Mesenchymal stem cell (in vitro differentiated cells and primary cell): ENCODE data around the gene DMD.

Experiments used
- DNase-seq: peaks from one replicate; pipeline ENCODE4 v3.0.0-alpha.2; 2013
- H2AFZ ChIP-seq: one replicate; pipeline ENCODE4 v1.6.1; 2013; ENCODE audit warnings: low read depth, mild to moderate bottlenecking, control low read depth, inconsistent platforms, low read length, moderate library complexity
- H2AK5ac ChIP-seq: 2 replicates; pipeline ENCODE4 v1.6.1; 2013; ENCODE audit warnings: low read length, moderate library complexity, mild to moderate bottlenecking, inconsistent platforms; ENCODE audit not compliant: severe bottlenecking
- H2BK120ac ChIP-seq: one replicate; pipeline ENCODE4 v1.6.1; 2013; ENCODE audit warnings: low read depth, mild to moderate bottlenecking, inconsistent platforms, low read length, moderate library complexity
- H2BK12ac ChIP-seq, 2 experiments: one replicate each; pipeline ENCODE4 v1.6.1; 2013; ENCODE audit warnings: inconsistent platforms in 2 of 2, low read length in 2 of 2, mild to moderate bottlenecking in 2 of 2, moderate library complexity in 2 of 2, control low read depth in 1 of 2
- H2BK15ac ChIP-seq: one replicate; pipeline ENCODE4 v1.6.1; 2013; ENCODE audit warnings: mild to moderate bottlenecking, low read depth, inconsistent platforms; ENCODE audit not compliant: poor library complexity, severe bottlenecking
- H2BK5ac ChIP-seq: 2 replicates; pipeline ENCODE4 v1.6.1; 2013; ENCODE audit warnings: low read depth, mild to moderate bottlenecking, low read length, control low read depth, inconsistent platforms; ENCODE audit not compliant: poor library complexity, severe bottlenecking
- H3K14ac ChIP-seq, 2 experiments: one replicate each; pipeline ENCODE4 v1.6.1; 2013; ENCODE audit warnings: inconsistent platforms in 2 of 2, low read length in 2 of 2, control low read depth in 1 of 2, mild to moderate bottlenecking in 1 of 2, moderate library complexity in 1 of 2
- H3K18ac ChIP-seq, 2 experiments: one replicate each; pipeline ENCODE4 v1.6.1; 2013; ENCODE audit warnings: inconsistent platforms in 2 of 2, low read length in 2 of 2, control low read depth in 1 of 2, low read depth in 1 of 2, mild to moderate bottlenecking in 1 of 2
- H3K23ac ChIP-seq, 2 experiments: one replicate each; pipeline ENCODE4 v1.6.1; 2013; ENCODE audit warnings: inconsistent platforms in 2 of 2, low read length in 2 of 2, mild to moderate bottlenecking in 2 of 2, moderate library complexity in 2 of 2, control low read depth in 1 of 2
- H3K27ac ChIP-seq: 2 replicates; pipeline ENCODE4 v1.5.1; 2013; ENCODE audit warnings: mild to moderate bottlenecking, moderate library complexity, low read length, control low read depth, inconsistent platforms; ENCODE audit not compliant: poor library complexity, severe bottlenecking
- H3K27me3 ChIP-seq, 2 experiments: 2 replicates each; pipeline versions ENCODE4 v1.6.1 to v1.7.0; 2013; ENCODE audit warnings: low read length in 2 of 2, mild to moderate bottlenecking in 2 of 2, moderate library complexity in 2 of 2, control low read depth in 1 of 2, inconsistent platforms in 1 of 2; ENCODE audit not compliant: control insufficient read depth in 1 of 2, insufficient read depth in 1 of 2
- H3K36me3 ChIP-seq, 2 experiments: 2 replicates each; pipeline versions ENCODE4 v1.6.1 to v1.7.0; 2013; ENCODE audit warnings: low read length in 2 of 2, control low read depth in 1 of 2, inconsistent platforms in 1 of 2, low read depth in 1 of 2, mild to moderate bottlenecking in 1 of 2; ENCODE audit not compliant: insufficient read depth in 2 of 2, control insufficient read depth in 1 of 2
- H3K4ac ChIP-seq, 2 experiments: one replicate each; pipeline ENCODE4 v1.6.1; 2013; ENCODE audit warnings: inconsistent platforms in 2 of 2, low read length in 2 of 2, mild to moderate bottlenecking in 2 of 2, moderate library complexity in 2 of 2, control low read depth in 1 of 2, low read depth in 1 of 2
- H3K4me1 ChIP-seq: 2 replicates; pipeline ENCODE4 v1.6.1; 2013; ENCODE audit warnings: low read depth, low read length, control low read depth; ENCODE audit not compliant: control insufficient read depth, insufficient read depth
- H3K4me2 ChIP-seq: 2 replicates; pipeline ENCODE4 v1.6.1; 2013; ENCODE audit warnings: low read length, mild to moderate bottlenecking, inconsistent platforms; ENCODE audit not compliant: poor library complexity, severe bottlenecking
- H3K4me3 ChIP-seq, 2 experiments: 2 replicates each; pipeline versions ENCODE4 v1.5.1 to v1.7.0; 2013; ENCODE audit warnings: low read length in 2 of 2, mild to moderate bottlenecking in 2 of 2, control low read depth in 1 of 2, low read depth in 1 of 2; ENCODE audit not compliant: insufficient read depth in 1 of 2
- H3K79me1 ChIP-seq: replicated peaks from 2 replicates; pipeline ENCODE4 v1.6.1; 2013; ENCODE audit warnings: mild to moderate bottlenecking, control low read depth, low read length, inconsistent platforms; ENCODE audit not compliant: poor library complexity, severe bottlenecking
- H3K9ac ChIP-seq: 2 replicates; pipeline ENCODE4 v1.7.0; 2013; ENCODE audit warnings: mild to moderate bottlenecking, low read length, moderate library complexity
- H3K9me3 ChIP-seq: 2 replicates; pipeline ENCODE4 v1.7.0; 2013; ENCODE audit warnings: mild to moderate bottlenecking, low read length; ENCODE audit not compliant: control insufficient read depth
- H4K8ac ChIP-seq: one replicate; pipeline ENCODE4 v1.6.1; 2013; ENCODE audit warnings: inconsistent platforms, mild to moderate bottlenecking, low read length, moderate library complexity
- H4K91ac ChIP-seq: one replicate; pipeline ENCODE4 v1.6.1; 2013; ENCODE audit warnings: mild to moderate bottlenecking, low read length, inconsistent platforms
- WGBS: methylation state at CpG from one replicate; pipeline ENCODE4 v1.1.7; 2013; ENCODE audit warnings: mixed read lengths; 5-methylcytosine and 5-hydroxymethylcytosine counted together

The DMD gene

GRCh38 chrX:31255310-31256033 is 1955.9 kb downstream of the DMD start:
- no peak overlapping the region for H2BK12ac ChIP-seq
- no peak overlapping the region for H2AFZ ChIP-seq
- H2BK5ac ChIP-seq, result no peak overlapping the region
- no peak overlapping the region for H3K4me2 ChIP-seq
- no peaks in the 10 kb centered on the region for H3K36me3 ChIP-seq
- H3K18ac ChIP-seq, result no peak overlapping the region
- no peak overlapping the region for H2BK120ac ChIP-seq
- no peak overlapping the region for H3K14ac ChIP-seq
- 100% methylated on average over 4 of the region's 9 CpGs for WGBS
- H2AK5ac ChIP-seq, result no peak overlapping the region
- H4K91ac ChIP-seq, result no peak overlapping the region
- DNase-seq, result no peak
- H3K9me3 ChIP-seq, result no peaks in the 10 kb centered on the region
- no peaks in the 10 kb centered on the region for H3K4me1 ChIP-seq
- H3K27me3 ChIP-seq, result no peaks in the 10 kb centered on the region
- no peak overlapping the region for H4K8ac ChIP-seq
- H2BK15ac ChIP-seq, result no peak overlapping the region
- H3K4ac ChIP-seq, result no peak overlapping the region
- H3K4me3 ChIP-seq, result no peak overlapping the region
- no peak overlapping the region for H3K9ac ChIP-seq
- no peak overlapping the region for H3K27ac ChIP-seq
- no peaks in the 10 kb centered on the region for H3K79me1 ChIP-seq
- no peak overlapping the region for H3K23ac ChIP-seq

GRCh38 chrX:31252133-31252532 is 1959.2 kb downstream of the DMD start:
- WGBS, result 100% methylated on average over 1 of the region's 3 CpGs

GRCh38 chrX:31251336-31251735 is 1960.0 kb downstream of the DMD start:
- no CpG with 5 or more reads among the region's 4 CpGs for WGBS
- H3K4ac ChIP-seq, result no peak overlapping the region
- no peak overlapping the region for H3K4me3 ChIP-seq
- no peak overlapping the region for H3K18ac ChIP-seq
- H3K4me1 ChIP-seq, result no peaks in the 10 kb centered on the region
- H2BK5ac ChIP-seq, result no peak overlapping the region
- H3K4me2 ChIP-seq, result no peak overlapping the region
- H3K79me1 ChIP-seq, result no peaks in the 10 kb centered on the region
- no peak overlapping the region for H2AK5ac ChIP-seq
- no peak for DNase-seq
- no peak overlapping the region for H2BK15ac ChIP-seq
- no peak overlapping the region for H2AFZ ChIP-seq
- H3K9ac ChIP-seq, result no peak overlapping the region
- H3K27ac ChIP-seq, result no peak overlapping the region
- H3K36me3 ChIP-seq, result no peaks in the 10 kb centered on the region
- H3K27me3 ChIP-seq, result peaks cover 0 to 3% of the 10 kb centered on the region in 2 experiments
- no peak overlapping the region for H4K91ac ChIP-seq
- H2BK12ac ChIP-seq, result no peak overlapping the region
- no peaks in the 10 kb centered on the region for H3K9me3 ChIP-seq
- no peak overlapping the region for H3K23ac ChIP-seq
- no peak overlapping the region for H3K14ac ChIP-seq
- no peak overlapping the region for H4K8ac ChIP-seq
- no peak overlapping the region for H2BK120ac ChIP-seq

More at GRCh38 chrX:31252133-31252532, 1959.2 kb downstream of the DMD start:
- Histone ChIP-seq H2BK5ac (no peak overlapping the region), H3K79me1 (no peaks in the 10 kb centered on the region), H2AK5ac (no peak overlapping the region), H4K91ac (no peak overlapping the region), H3K14ac (no peak overlapping the region), H2AFZ (no peak overlapping the region), H3K23ac (no peak overlapping the region), H3K27me3 (peaks cover 0 to 3% of the 10 kb centered on the region in 2 experiments), H2BK12ac (no peak overlapping the region), H2BK15ac (no peak overlapping the region), H3K4me1 (no peaks in the 10 kb centered on the region), H3K9ac (no peak overlapping the region), H3K9me3 (no peaks in the 10 kb centered on the region), H3K27ac (no peak overlapping the region), H3K4ac (no peak overlapping the region), H4K8ac (no peak overlapping the region), H3K18ac (no peak overlapping the region), H3K4me3 (no peak overlapping the region), H3K36me3 (no peaks in the 10 kb centered on the region), H2BK120ac (no peak overlapping the region), H3K4me2 (no peak overlapping the region)
- no peak for DNase-seq

GRCh38 chrX:31245714-31246113 is 1965.6 kb downstream of the DMD start:
- H2BK12ac ChIP-seq, result no peak overlapping the region
- WGBS, result 93% methylated on average over 2 of the region's 4 CpGs

More at GRCh38 chrX:31245714-31246113, 1965.6 kb downstream of the DMD start:
- Histone ChIP-seq H3K36me3 (no peaks in the 10 kb centered on the region), H3K9me3 (no peaks in the 10 kb centered on the region), H3K4me2 (no peak overlapping the region), H3K79me1 (no peaks in the 10 kb centered on the region), H3K27me3 (peaks cover 0 to 3% of the 10 kb centered on the region in 2 experiments), H4K8ac (no peak overlapping the region), H2AFZ (no peak overlapping the region), H3K4ac (no peak overlapping the region), H3K4me1 (no peaks in the 10 kb centered on the region), H3K27ac (no peak overlapping the region), H3K18ac (no peak overlapping the region), H2AK5ac (no peak overlapping the region), H2BK15ac (no peak overlapping the region), H2BK5ac (no peak overlapping the region), H3K14ac (no peak overlapping the region), H4K91ac (no peak overlapping the region), H3K4me3 (no peak overlapping the region), H3K9ac (no peak overlapping the region), H3K23ac (no peak overlapping the region), H2BK120ac (no peak overlapping the region)
- no peak for DNase-seq
